ENCODE results near the gene CPEB4. TPM values are rescaled to one million over a fixed set of nuclear protein-coding genes. Genes with fewer than 3 reads are reported as not detected.

The CPEB4 gene
- total and polyA plus RNA-seq, 9 of the 15 experiments (the other 6 are each of a cell fraction or from before 2014, with no cell fraction given), result 7.4 to 21.3 (median 12.4) TPM

DNA sequence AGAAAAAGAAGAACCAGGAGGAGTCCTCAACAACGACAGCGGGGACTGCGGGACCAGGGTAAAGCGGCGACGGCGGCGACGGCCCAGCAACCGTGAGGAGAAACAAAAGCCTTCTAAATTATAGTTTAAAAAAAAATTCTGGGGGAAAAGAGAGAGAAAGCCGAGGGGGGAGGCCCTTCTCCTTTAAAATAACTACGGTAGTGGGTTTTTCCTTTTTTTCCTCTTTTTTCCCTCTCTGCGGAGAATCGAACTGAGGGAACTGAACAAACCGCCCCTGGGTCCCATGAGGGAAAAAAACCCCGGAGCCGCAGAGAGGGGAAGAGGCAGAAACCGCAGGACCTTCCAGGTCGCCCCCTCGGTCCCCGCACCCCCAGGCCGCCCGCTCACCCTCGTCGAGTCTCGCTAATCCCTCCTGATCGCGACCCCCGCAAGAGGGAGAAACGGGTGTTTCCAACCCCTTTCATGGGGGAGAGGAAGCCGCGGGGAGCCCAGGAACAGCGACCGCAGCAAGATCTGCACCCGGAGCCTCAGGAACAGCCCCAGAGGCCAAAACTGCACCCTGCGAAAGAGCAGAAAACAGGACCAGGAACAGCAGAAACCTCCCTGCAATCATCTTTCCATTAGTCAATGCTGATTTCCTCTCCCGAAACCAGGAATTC, 453 bp downstream of the CPEB4 start (continued):
- TF ChIP-seq, protein P1, sequence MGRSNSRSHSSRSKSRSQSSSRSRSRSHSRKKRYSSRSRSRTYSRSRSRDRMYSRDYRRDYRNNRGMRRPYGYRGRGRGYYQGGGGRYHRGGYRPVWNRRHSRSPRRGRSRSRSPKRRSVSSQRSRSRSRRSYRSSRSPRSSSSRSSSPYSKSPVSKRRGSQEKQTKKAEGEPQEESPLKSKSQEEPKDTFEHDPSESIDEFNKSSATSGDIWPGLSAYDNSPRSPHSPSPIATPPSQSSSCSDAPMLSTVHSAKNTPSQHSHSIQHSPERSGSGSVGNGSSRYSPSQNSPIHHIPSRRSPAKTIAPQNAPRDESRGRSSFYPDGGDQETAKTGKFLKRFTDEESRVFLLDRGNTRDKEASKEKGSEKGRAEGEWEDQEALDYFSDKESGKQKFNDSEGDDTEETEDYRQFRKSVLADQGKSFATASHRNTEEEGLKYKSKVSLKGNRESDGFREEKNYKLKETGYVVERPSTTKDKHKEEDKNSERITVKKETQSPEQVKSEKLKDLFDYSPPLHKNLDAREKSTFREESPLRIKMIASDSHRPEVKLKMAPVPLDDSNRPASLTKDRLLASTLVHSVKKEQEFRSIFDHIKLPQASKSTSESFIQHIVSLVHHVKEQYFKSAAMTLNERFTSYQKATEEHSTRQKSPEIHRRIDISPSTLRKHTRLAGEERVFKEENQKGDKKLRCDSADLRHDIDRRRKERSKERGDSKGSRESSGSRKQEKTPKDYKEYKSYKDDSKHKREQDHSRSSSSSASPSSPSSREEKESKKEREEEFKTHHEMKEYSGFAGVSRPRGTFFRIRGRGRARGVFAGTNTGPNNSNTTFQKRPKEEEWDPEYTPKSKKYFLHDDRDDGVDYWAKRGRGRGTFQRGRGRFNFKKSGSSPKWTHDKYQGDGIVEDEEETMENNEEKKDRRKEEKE (IDR thresholded peaks at IDR 0.05; ENCODE audit: borderline replicate concordance in 1 of 2, control insufficient read depth in 1 of 2, low read depth in 2 of 2, low read length in 1 of 2), result no peak
- no peak for TF ChIP-seq RFX1 (IDR thresholded peaks at IDR 0.05)
- TF ChIP-seq CBFB (CRISPR knock-in tag; IDR thresholded peaks at IDR 0.05), result no peak
- TF ChIP-seq, protein P2, sequence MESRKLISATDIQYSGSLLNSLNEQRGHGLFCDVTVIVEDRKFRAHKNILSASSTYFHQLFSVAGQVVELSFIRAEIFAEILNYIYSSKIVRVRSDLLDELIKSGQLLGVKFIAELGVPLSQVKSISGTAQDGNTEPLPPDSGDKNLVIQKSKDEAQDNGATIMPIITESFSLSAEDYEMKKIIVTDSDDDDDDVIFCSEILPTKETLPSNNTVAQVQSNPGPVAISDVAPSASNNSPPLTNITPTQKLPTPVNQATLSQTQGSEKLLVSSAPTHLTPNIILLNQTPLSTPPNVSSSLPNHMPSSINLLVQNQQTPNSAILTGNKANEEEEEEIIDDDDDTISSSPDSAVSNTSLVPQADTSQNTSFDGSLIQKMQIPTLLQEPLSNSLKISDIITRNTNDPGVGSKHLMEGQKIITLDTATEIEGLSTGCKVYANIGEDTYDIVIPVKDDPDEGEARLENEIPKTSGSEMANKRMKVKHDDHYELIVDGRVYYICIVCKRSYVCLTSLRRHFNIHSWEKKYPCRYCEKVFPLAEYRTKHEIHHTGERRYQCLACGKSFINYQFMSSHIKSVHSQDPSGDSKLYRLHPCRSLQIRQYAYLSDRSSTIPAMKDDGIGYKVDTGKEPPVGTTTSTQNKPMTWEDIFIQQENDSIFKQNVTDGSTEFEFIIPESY (CRISPR knock-in tag; IDR thresholded peaks at IDR 0.05), result no peak
- peak; percentile 55 for TF ChIP-seq RBFOX2 (IDR thresholded peaks at IDR 0.05; ENCODE audit: low read depth, low read length)
- TF ChIP-seq, protein P3, sequence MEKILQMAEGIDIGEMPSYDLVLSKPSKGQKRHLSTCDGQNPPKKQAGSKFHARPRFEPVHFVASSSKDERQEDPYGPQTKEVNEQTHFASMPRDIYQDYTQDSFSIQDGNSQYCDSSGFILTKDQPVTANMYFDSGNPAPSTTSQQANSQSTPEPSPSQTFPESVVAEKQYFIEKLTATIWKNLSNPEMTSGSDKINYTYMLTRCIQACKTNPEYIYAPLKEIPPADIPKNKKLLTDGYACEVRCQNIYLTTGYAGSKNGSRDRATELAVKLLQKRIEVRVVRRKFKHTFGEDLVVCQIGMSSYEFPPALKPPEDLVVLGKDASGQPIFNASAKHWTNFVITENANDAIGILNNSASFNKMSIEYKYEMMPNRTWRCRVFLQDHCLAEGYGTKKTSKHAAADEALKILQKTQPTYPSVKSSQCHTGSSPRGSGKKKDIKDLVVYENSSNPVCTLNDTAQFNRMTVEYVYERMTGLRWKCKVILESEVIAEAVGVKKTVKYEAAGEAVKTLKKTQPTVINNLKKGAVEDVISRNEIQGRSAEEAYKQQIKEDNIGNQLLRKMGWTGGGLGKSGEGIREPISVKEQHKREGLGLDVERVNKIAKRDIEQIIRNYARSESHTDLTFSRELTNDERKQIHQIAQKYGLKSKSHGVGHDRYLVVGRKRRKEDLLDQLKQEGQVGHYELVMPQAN (IDR thresholded peaks at IDR 0.05; ENCODE audit: borderline replicate concordance), result peak; percentile 64; the same call in 1 of the 2 replicates
- TF ChIP-seq ZNF165 (CRISPR knock-in tag; IDR thresholded peaks at IDR 0.05; ENCODE audit: borderline replicate concordance), result no peak
- TF ChIP-seq, protein P4, sequence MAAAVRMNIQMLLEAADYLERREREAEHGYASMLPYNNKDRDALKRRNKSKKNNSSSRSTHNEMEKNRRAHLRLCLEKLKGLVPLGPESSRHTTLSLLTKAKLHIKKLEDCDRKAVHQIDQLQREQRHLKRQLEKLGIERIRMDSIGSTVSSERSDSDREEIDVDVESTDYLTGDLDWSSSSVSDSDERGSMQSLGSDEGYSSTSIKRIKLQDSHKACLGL (CRISPR knock-in tag; IDR thresholded peaks at IDR 0.05; ENCODE audit: borderline replicate concordance, poor library complexity, severe bottlenecking), result no peak
- TF ChIP-seq, protein P5, sequence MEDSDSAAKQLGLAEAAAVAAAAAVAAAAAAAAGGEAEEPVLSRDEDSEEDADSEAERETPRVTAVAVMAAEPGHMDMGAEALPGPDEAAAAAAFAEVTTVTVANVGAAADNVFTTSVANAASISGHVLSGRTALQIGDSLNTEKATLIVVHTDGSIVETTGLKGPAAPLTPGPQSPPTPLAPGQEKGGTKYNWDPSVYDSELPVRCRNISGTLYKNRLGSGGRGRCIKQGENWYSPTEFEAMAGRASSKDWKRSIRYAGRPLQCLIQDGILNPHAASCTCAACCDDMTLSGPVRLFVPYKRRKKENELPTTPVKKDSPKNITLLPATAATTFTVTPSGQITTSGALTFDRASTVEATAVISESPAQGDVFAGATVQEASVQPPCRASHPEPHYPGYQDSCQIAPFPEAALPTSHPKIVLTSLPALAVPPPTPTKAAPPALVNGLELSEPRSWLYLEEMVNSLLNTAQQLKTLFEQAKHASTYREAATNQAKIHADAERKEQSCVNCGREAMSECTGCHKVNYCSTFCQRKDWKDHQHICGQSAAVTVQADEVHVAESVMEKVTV (CRISPR knock-in tag; IDR thresholded peaks at IDR 0.05), result no peak
- peak; percentile 35 for TF ChIP-seq RBBP5 (IDR thresholded peaks at IDR 0.05; ENCODE audit: borderline replicate concordance, insufficient read depth, low read length, poor library complexity, severe bottlenecking)
- no peak for TF ChIP-seq ZNF79 (CRISPR knock-in tag; IDR thresholded peaks at IDR 0.05; ENCODE audit: low read depth)
- TF ChIP-seq HDAC3 (IDR thresholded peaks at IDR 0.05; ENCODE audit: borderline replicate concordance, partially characterized antibody), result no peak
- no peak for TF ChIP-seq PML (IDR thresholded peaks at IDR 0.05; ENCODE audit: low read length)
- TF ChIP-seq SMARCE1 (IDR thresholded peaks at IDR 0.05), result no peak
- TF ChIP-seq MYBL2 (IDR thresholded peaks at IDR 0.05; ENCODE audit: low read depth), result no peak
- TF ChIP-seq MYBL2 (CRISPR knock-in tag; IDR thresholded peaks at IDR 0.05; ENCODE audit: borderline replicate concordance), result no peak
- peak; percentile 1 for TF ChIP-seq TAF9B (IDR thresholded peaks at IDR 0.05; ENCODE audit: partially characterized antibody)
- TF ChIP-seq MAFG (tag; conservative IDR thresholded peaks at IDR 0.05), result no peak
